NK-92 treated with Interleukin-12 subunit alpha and Interleukin-12 subunit beta, amount 100 ng/mL, for 24 hours (cell line): ENCODE data around the gene FRS2.
A peak's percentile ranks its signal among the peaks of the same experiment; 100 is the strongest.
"Not testable (repeated sequence)": the region's sequence is repeated elsewhere in the genome, so short reads cannot be mapped to it uniquely, and the experiment has no call there.

ENCODE experiments used
- DNase-seq: peaks from one replicate; lab custom pipeline; 2025; lab: John Stamatoyannopoulos, UW

FRS2 gene

GRCh38 chr12:69580074-69580473 lies 109.9 kb downstream of the FRS2 start:
- no peak for DNase-seq

GRCh38 chr12:69583203-69583602 lies 113.0 kb downstream of the FRS2 start:
- no peak for DNase-seq

- peak; percentile 87 for DNase-seq
Measured at GRCh38 chr12:69585189-69586062, 115.2 kb downstream of the FRS2 start, which contains the start of gene CCT2. Gene CCT2, plus strand, starts transcription at chr12:69585459. Its CDS starts 63 bp downstream, at chr12:69585522.

GRCh38 chr12:69588527-69588926 lies 118.3 kb downstream of the FRS2 start:
- no peak for DNase-seq

- no peak for DNase-seq
Measured at GRCh38 chr12:69589082-69589481, 118.9 kb downstream of the FRS2 start.

- no peak for DNase-seq
Measured at GRCh38 chr12:69595689-69596088, 125.5 kb downstream of the FRS2 start.

GRCh38 chr12:69598174-69598753 lies 128.1 kb downstream of the FRS2 start:
- no peak for DNase-seq

- no peak for DNase-seq
Measured at GRCh38 chr12:69600804-69601203, 130.6 kb downstream of the FRS2 start.

GRCh38 chr12:69601962-69602685 lies 131.9 kb downstream of the FRS2 start:
- DNase-seq = no peak

GRCh38 chr12:69602954-69603353 lies 132.8 kb downstream of the FRS2 start:
- no peak for DNase-seq

GRCh38 chr12:69603556-69603955 lies 133.4 kb downstream of the FRS2 start:
- not testable (repeated sequence) for DNase-seq

- not testable (repeated sequence) for DNase-seq
Measured at GRCh38 chr12:69604275-69604674, 134.1 kb downstream of the FRS2 start.

- DNase-seq = no peak
Measured at GRCh38 chr12:69608114-69608513, 137.9 kb downstream of the FRS2 start.

GRCh38 chr12:69610126-69610525 lies 139.9 kb downstream of the FRS2 start:
- DNase-seq = no peak

GRCh38 chr12:69610729-69611128 lies 140.5 kb downstream of the FRS2 start, which contains the start of gene LRRC10:
Gene LRRC10, minus strand, starts transcription at chr12:69610907. Its CDS starts 69 bp downstream, at chr12:69610838.
- no peak for DNase-seq

GRCh38 chr12:69613351-69613750 lies 143.2 kb downstream of the FRS2 start:
- no peak for DNase-seq

GRCh38 chr12:69616025-69616424 lies 145.8 kb downstream of the FRS2 start:
- no peak for DNase-seq

GRCh38 chr12:69619050-69619449 lies 148.9 kb downstream of the FRS2 start:
- no peak for DNase-seq

GRCh38 chr12:69620077-69620476 lies 149.9 kb downstream of the FRS2 start:
- DNase-seq = no peak

GRCh38 chr12:69620921-69621320 lies 150.7 kb downstream of the FRS2 start:
- no peak for DNase-seq

GRCh38 chr12:69621551-69621950 lies 151.4 kb downstream of the FRS2 start:
- DNase-seq = no peak

GRCh38 chr12:69623970-69624369 lies 153.8 kb downstream of the FRS2 start:
- no peak for DNase-seq

GRCh38 chr12:69627501-69627900 lies 157.3 kb downstream of the FRS2 start:
- no peak for DNase-seq
